Measurements from ENCODE around the gene RHOT2. TPM values are rescaled to one million over a fixed set of nuclear protein-coding genes. Genes with fewer than 3 reads are reported as not detected.
A peak's percentile ranks its signal among the peaks of the same experiment; 100 is the strongest.

RHOT2 gene
- total RNA-seq, 1 experiment from 2014 or later = 210 TPM

DNA sequence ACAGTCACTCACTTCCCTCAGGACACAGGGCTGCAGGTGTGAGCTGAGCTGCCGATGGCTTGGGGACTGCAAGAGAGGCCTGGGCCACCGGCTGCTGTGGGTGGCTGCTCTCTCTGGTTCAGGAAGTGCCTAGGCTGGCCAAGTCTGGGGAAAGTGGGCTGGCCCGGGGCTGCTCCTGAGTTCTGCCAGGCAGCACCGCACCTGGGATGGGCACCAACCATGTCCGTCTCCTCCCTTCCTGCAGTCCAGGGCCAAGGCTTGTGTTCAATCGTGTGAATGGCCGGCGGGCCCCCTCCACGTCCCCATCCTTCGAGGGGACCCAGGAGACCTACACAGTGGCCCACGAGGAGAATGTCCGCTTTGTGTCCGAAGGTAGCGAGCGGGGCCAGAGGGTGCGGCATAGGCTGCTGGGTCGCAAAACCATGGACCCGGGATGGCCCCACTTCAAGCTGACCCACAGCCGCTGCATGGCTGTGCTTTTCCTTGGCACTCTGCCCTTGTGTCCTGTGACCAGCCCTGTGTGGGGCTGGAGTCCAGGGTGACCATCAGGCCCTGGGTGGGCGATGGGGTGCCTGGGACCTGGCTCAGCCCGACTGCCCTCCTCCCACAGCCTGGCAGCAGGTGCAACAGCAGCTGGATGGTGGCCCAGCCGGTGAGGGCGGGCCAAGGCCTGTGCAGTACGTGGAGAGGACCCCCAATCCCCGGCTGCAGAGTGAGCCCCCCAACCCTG, 20.6 kb upstream of the RHOT2 start:
- TF ChIP-seq, protein P1, sequence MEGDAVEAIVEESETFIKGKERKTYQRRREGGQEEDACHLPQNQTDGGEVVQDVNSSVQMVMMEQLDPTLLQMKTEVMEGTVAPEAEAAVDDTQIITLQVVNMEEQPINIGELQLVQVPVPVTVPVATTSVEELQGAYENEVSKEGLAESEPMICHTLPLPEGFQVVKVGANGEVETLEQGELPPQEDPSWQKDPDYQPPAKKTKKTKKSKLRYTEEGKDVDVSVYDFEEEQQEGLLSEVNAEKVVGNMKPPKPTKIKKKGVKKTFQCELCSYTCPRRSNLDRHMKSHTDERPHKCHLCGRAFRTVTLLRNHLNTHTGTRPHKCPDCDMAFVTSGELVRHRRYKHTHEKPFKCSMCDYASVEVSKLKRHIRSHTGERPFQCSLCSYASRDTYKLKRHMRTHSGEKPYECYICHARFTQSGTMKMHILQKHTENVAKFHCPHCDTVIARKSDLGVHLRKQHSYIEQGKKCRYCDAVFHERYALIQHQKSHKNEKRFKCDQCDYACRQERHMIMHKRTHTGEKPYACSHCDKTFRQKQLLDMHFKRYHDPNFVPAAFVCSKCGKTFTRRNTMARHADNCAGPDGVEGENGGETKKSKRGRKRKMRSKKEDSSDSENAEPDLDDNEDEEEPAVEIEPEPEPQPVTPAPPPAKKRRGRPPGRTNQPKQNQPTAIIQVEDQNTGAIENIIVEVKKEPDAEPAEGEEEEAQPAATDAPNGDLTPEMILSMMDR (conservative IDR thresholded peaks at IDR 0.05) = no peak
- H3K79me1 ChIP-seq (ENCODE audit: insufficient read depth, low read depth, low read length, poor library complexity, severe bottlenecking) = no peaks in the 10 kb centered on the region
- no CpG with 5 or more reads among the region's 25 CpGs for WGBS (ENCODE audit: extremely low coverage, insufficient read length, low lambda C conversion rate)
- peaks cover 2 to 15% of the 10 kb centered on the region in 2 experiments for H3K4me1 Mint-ChIP-seq
- H4K8ac ChIP-seq (replicated peaks; ENCODE audit: insufficient read length, low read depth, low read length) = no peak overlapping the region
- no peaks in the 10 kb centered on the region; the same call in 1 of the 2 replicates for H3K4me1 ChIP-seq (ENCODE audit: insufficient read depth, low read length)
- no peak overlapping the region for H2BK12ac ChIP-seq (ENCODE audit: insufficient read length, low read depth, low read length)
- no peak overlapping the region for H3K9ac ChIP-seq (ENCODE audit: extremely low read depth, insufficient read length, low read length)
- no peaks in the 10 kb centered on the region for H3K27me3 ChIP-seq (ENCODE audit: insufficient read depth, low read length)
- no peak overlapping the region for H3K14ac ChIP-seq (ENCODE audit: insufficient read depth, low read length)
- H2BK20ac ChIP-seq (ENCODE audit: low read depth, low read length, poor library complexity, severe bottlenecking) = no peak overlapping the region
- no peaks in the 10 kb centered on the region for H3K9me3 Mint-ChIP-seq
- H4K5ac ChIP-seq (ENCODE audit: insufficient read length, low read depth, low read length) = no peak overlapping the region
- H3K79me2 ChIP-seq (ENCODE audit: insufficient read depth, low read length) = no peaks in the 10 kb centered on the region
- H4K20me1 ChIP-seq (ENCODE audit: control insufficient read depth, insufficient read depth, insufficient read length) = no peaks in the 10 kb centered on the region
- no peak overlapping the region for H3K27ac ChIP-seq (ENCODE audit: insufficient read length, low read depth, low read length)
- no peak overlapping the region for H3T11ph ChIP-seq (ENCODE audit: low read length)
- no peak overlapping the region for H2BK15ac ChIP-seq (ENCODE audit: low read depth, low read length)
- H3K4ac ChIP-seq (ENCODE audit: low read depth, low read length) = no peak overlapping the region
- no peak overlapping the region for H4K91ac ChIP-seq (ENCODE audit: insufficient read length, low read depth, low read length)
- no peak overlapping the region for H3K18ac ChIP-seq (ENCODE audit: insufficient read length, low read depth, low read length)
- H2AFZ ChIP-seq (ENCODE audit: low read length) = no peak overlapping the region
- H3K23ac ChIP-seq (ENCODE audit: insufficient read length, low read depth, low read length) = no peak overlapping the region
- H3K27me3 Mint-ChIP-seq (ENCODE audit: low read depth) = no peaks in the 10 kb centered on the region; the same call in 1 of the 2 replicates
- H2BK5ac ChIP-seq (ENCODE audit: insufficient read length, low read length) = no peak overlapping the region
- H3K4me2 ChIP-seq (ENCODE audit: insufficient read depth, insufficient read length, low read length) = no peak overlapping the region
- H3K36me3 Mint-ChIP-seq (ENCODE audit: insufficient read depth in 1 of 3, low read depth in 3 of 3) = peaks cover 2 to 15% (median 4%) of the 10 kb centered on the region in 3 experiments; a peak in 4 of 7 replicates
- no peak for DNase-seq
- peak overlapping the region in 1 of 2 experiments; percentile 29; a peak in 1 of 5 replicates for H3K4me3 Mint-ChIP-seq
- H3K27ac Mint-ChIP-seq = no peak overlapping the region
- no peak overlapping the region for H2BK120ac ChIP-seq (ENCODE audit: low read depth, low read length, poor library complexity, severe bottlenecking)
- peaks cover 14% of the 10 kb centered on the region for H3K23me2 ChIP-seq (ENCODE audit: insufficient read length, low read depth, low read length, poor library complexity, severe bottlenecking)
- no peak overlapping the region for H3K56ac ChIP-seq (ENCODE audit: insufficient read length, low read depth, low read length)
- H3K9me3 ChIP-seq (ENCODE audit: control insufficient read depth, low read depth, low read length) = no peaks in the 10 kb centered on the region
- H2AK5ac ChIP-seq (ENCODE audit: insufficient read length, low read length) = no peak overlapping the region

Data from H9 (cell line).